ENCODE data around the gene ARHGEF6.

DNA sequence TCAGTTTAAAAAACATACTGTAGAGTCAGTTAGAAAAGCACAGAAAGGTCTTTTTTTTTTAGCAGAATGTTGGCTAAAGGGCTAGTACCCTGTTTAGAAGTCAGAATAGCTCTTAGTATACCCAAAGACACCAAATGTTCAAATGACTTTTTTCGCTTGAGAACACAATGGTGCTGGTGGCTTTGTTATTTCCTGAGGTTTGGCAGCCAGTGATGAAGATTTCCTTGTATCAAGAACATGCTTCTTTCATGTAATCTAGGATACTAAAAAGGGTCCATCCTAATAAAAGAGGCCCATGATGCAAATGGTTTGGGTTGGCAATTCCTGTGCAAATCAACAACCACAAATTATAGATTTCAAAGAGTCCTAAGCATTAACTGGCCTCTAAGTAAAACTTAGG, 153.8 kb downstream of the ARHGEF6 start:
- TF ChIP-seq, protein P1, sequence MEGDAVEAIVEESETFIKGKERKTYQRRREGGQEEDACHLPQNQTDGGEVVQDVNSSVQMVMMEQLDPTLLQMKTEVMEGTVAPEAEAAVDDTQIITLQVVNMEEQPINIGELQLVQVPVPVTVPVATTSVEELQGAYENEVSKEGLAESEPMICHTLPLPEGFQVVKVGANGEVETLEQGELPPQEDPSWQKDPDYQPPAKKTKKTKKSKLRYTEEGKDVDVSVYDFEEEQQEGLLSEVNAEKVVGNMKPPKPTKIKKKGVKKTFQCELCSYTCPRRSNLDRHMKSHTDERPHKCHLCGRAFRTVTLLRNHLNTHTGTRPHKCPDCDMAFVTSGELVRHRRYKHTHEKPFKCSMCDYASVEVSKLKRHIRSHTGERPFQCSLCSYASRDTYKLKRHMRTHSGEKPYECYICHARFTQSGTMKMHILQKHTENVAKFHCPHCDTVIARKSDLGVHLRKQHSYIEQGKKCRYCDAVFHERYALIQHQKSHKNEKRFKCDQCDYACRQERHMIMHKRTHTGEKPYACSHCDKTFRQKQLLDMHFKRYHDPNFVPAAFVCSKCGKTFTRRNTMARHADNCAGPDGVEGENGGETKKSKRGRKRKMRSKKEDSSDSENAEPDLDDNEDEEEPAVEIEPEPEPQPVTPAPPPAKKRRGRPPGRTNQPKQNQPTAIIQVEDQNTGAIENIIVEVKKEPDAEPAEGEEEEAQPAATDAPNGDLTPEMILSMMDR (conservative IDR thresholded peaks at IDR 0.05; ENCODE audit: low read length) = no peak
- no peak for TF ChIP-seq EZH2phosphoT487 (IDR thresholded peaks at IDR 0.05; ENCODE audit: borderline replicate concordance, low read depth, low read length)
